RPMI7951 (cell line): Measurements from ENCODE around the gene CELA1. TPM values are rescaled to one million over a fixed set of nuclear protein-coding genes. Genes with fewer than 3 reads are reported as not detected.

Source experiments
- DNase-seq: peaks from one replicate; pipeline ENCODE4 v3.0.0-alpha.2; 2012; ENCODE audit warnings: low read depth
- total RNA-seq: library from RNA; depleted of rRNA; stranded (reverse); fragments of >200 nt; shearing (Covaris generic); gene quantifications from 2 replicates; pipeline ENCODE4 v1.2.3, GENCODE V29; 2014; rRNA removed

Gene CELA1
- total RNA-seq, result 0.10 TPM in 1 of 2 replicates, not detected in the other

- DNase-seq, result no peak
These were observed at the start of gene CELA1 for GRCh38 chr12:51346581-51346980. Gene CELA1, minus strand, starts transcription at chr12:51346679. Its CDS starts 41 bp downstream, at chr12:51346638.

GRCh38 chr12:51395283-51396230, 49.1 kb upstream of the CELA1 start:
- DNase-seq, result peak; percentile 7

DNA sequence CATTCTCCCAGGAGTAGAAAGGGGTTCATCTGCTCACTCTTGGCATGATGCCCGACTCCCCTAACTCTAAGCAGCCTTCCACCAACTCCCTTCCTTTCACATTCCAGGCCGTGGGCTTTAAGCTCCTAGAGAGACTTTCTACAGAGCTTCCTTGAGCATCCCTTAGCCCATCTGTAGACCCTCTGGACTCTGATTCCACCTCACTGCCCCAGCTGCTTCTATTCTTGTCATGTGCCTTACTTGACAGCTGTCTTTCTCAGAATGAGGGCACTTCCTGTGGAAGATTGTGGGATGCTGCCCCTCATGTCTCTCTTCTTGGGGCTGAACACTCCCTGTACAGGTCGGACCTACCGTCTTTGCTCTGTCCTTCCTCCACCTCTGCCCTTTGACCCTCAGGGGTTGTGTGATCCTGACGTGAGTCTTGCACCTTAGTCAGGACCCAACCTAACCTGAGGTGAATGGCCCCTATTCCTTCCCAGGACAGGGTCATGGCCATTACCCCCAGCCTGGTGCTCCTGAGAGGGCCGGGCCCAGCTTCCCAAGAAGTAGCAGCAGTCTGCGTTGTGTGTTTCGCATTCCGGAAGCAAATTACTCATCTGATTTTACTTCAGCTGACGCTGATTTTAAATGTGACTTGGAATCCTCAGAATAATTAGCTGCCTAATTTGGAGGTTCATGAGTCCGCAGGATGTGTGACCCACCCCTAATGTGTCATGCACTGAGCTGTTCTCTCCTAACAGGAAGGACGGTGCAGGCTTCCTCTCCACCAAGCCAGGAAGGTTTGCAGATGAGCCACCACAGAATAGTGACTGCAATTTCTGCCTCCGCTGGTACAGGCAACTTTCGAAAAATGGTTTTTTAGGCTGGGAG, 47.4 kb upstream of the CELA1 start:
- peak; percentile 93 for DNase-seq

GRCh38 chr12:51392556-51393237, 46.2 kb upstream of the CELA1 start:
- DNase-seq, result peak; percentile 78

DNA sequence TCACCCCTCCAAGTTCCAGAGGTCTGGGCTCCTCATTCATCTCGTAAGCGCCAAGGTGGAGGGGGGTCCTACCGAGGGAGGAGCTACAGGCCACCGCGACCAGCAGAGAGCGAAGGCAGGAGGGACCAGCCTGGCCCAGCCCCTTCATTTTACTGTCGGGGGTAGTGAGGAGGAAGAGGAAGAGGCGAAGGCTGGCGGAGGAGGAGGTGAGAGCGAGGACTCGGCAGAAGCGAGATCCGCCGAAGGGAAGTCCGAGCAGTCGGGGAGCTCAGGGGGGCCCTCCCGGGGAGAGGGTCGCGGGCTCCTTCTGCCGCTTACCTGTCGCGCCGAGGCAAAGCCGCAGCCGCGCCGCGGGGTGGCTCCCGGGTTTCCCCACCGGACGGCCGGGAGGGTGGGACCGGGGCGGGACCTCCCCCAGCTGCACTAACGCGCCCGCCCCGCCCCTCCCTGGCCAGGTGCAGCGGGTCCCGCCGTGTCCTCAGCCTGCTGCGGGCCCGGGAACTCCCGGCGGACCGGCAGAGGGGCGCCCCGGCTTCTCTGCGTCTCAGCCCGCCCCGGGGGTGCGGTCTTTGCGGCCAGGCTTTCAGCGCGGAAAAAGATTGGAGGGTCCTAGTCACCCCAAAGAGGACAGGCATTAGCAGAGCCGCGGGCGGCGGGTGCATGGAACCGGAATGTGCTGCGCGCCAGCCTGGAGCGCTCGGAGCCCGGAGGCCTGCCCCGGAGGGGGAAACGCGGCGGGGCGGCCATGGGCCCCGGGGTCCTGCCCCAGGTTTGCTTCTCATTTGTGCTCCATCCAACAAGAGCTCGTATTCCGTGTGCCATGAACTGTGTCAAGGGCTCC, 45.0 kb upstream of the CELA1 start, which contains the start of gene GALNT6:
TSS of gene GALNT6 (minus strand) at position 124 of the 841 bp plus-strand sequence. CDS start 11,625 bp downstream, outside the sequence.
- DNase-seq, result peak; percentile 11

DNA sequence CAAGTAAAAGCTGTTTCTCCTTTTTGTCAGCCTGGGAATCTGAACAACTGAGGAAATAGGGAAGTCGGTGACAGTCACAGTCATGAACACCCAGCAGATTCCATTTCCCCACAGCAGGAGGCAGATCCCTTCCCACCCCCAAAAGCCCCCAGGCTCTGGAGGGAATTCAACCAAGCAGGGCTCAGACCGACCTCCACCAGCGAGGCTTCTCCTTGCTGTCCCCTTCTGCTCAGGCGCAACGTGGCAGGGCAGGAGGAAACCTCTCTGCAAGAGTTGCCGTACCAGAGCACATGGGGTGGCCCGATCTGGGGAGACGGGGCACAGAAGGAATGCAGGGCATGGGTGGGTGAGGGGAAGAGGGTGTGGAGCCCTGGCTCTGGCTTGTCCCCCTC, 44.4 kb upstream of the CELA1 start:
- DNase-seq, result peak; percentile 11

GRCh38 chr12:51390457-51390856, 44.0 kb upstream of the CELA1 start:
- DNase-seq, result no peak

- DNase-seq, result peak; percentile 19
These were observed 43.0 kb upstream of the CELA1 start for GRCh38 chr12:51389302-51389999.

DNA sequence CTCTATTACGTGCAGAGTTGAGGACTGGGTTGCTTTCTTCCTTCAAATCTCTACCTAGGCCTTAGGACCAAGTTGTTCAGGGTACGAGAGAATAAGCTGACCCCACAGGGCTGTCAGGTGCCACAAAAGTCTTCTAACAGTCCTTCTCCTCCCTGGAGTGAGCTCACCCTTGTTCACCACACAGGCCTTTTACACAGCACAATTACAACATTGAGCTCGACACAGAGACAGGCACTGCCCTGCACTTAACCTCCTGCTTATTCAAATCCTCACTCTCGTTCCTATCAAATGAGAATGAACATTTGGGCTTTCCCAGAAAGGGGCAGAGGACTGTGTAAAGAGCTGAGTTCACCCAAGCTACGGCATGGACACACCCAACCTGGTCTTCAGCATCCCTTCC, 42.4 kb upstream of the CELA1 start:
- no peak for DNase-seq

DNA sequence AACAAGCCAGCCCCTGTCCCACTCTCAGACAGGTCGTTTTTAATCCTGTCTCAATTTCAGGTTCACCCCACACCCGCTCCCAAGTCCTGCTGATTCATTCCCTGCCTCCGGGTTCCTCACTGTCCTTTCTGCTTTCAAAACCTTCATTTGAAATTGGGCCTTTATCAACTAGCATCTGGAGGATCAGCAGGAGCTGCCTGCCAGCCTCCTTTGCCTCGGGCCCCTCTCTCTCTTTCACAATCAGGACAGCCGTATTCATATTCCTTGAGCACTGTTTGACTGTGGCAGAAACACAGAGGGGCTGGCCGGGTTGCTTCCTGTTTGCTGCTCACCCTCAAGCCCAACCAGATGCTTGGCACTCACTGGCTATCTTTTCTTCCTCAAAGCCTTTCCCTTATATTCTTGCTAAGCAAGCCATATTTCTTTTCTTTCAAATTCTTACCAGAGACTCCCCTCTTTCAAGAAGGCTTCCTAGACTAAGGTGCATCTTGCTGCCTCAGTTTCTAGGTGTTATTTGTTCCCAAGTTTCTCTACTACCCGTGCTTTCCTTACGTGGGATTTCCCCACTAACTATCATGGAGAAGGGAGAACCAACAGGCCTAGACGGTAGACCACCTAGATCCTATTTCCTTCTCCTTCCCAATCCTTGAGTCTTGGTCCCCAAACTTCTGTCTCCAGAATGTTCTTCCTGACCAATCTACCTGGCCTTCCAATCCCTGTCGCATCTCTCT, 41.8 kb upstream of the CELA1 start:
- peak; percentile 93 for DNase-seq

GRCh38 chr12:51386351-51386750, 39.9 kb upstream of the CELA1 start:
- no peak for DNase-seq

DNA sequence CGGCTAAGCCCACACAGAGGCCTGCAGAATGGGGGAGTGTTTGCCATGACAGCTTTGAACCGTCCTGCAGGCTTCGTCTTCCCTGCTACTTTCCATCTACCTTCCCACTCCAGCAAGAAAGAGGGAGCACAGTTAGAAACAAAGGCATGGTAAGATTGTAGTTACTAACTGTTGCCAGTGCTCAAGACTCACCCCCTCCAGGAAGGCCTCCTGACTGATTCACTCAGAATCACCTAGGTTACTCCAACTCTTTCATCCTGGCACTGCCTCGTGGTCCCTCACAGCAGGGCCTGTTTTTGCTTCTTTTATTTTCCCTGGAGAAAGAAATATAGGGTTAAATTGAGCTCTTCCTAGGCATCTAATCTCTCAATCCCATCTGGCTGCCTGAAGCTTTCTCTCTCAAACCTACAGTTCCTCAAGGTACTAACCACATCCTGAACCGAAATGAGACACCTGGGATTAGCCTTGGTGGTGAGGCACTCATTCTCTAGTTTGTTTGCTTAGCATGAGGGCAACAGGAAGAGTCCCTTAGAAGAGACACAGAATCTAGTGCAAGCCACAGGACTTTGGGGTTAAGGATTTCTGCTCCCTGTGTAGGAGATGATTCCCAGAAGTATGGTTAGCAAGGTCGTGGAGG, 36.9 kb upstream of the CELA1 start:
- DNase-seq, result peak; percentile 6

DNA sequence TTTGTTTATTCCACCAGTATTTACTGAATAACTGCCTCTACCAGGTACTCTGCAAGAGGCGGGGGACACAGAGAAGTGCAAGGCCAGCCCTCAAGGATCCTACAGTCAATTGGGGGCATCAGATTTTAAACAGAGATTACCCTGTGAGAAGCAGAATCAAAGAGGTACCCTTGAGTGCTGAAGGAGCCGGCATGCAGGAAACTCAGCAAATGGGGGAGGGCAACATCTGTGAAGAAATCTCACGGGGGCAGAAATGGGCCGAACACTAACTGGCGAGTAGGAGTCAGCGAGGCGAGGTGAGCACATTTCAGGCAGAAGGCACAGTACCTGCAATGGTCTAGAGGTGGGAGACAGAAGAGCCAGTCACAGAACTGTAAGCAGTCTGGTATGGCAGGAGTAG, 35.7 kb upstream of the CELA1 start:
- no peak for DNase-seq

- peak; percentile 8 for DNase-seq
These were observed 35.0 kb upstream of the CELA1 start for GRCh38 chr12:51381226-51382079.

GRCh38 chr12:51379571-51379970, 33.1 kb upstream of the CELA1 start:
- DNase-seq, result no peak

GRCh38 chr12:51378749-51379148, 32.3 kb upstream of the CELA1 start:
- DNase-seq, result no peak

GRCh38 chr12:51377099-51377984, 30.9 kb upstream of the CELA1 start:
- DNase-seq, result no peak
